Measurements from ENCODE around the gene HDAC8. TPM values are rescaled to one million over a fixed set of nuclear protein-coding genes. Genes with fewer than 3 reads are reported as not detected.

The HDAC8 gene
- total RNA-seq, 4 donors from 2014 or later: 9.0 to 18.1 (median 14.2) TPM

DNA sequence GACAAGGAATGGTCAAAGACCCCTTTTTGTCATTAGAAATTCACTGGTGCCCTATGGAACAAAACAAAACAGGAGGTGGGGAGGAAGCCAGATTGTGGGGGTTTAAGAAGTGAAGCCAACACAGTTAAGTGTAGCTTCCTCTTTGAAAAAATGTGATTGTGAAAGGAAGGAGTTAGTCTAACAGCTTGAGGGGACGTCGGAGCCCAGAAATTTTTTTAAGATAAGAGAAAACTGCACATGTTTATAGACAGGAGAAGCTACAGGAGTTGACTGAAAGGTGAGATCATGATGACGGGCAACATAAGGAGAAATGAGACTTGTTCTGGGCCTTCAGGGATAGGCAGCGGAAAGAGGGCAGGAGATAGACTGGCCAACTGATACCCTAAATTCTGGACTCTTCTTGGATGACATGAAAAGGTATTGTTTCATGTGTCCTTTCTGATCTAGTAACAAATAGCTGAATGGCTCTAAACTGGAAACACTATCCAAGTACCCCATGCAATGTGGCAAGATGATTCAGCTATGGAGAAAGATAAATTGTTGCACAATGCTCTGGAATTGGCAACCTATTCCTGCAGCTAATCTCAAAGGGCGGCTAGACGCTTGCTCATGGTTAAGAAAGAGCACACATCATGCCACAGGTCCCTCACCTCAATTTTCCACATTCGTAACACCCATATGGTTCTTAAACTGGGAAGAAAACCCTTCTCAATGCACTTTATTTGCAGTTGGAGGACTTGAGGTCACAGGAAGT is 3.7 kb upstream of the HDAC8 start:
- ATAC-seq: peak; percentile 75 to 86
- in situ Hi-C loops (cut with MboI; ENCODE audit: low sequenced_read_pairs in 4 of 4): no loop called here
- no peaks in the 10 kb centered on the region for H3K4me1 ChIP-seq
- intact Hi-C loops (cut with DNase I; ENCODE audit: low total_unique reads): loop anchor here (5.0 kb wide), 1 partner anchor 141 kb away; no protein-coding TSS in a partner anchor
- H3K36me3 ChIP-seq: peaks cover 0 to 10% of the 10 kb centered on the region in 2 donors
- no peak for TF ChIP-seq POLR2A (IDR thresholded peaks at IDR 0.05)
- TF ChIP-seq, protein P1, sequence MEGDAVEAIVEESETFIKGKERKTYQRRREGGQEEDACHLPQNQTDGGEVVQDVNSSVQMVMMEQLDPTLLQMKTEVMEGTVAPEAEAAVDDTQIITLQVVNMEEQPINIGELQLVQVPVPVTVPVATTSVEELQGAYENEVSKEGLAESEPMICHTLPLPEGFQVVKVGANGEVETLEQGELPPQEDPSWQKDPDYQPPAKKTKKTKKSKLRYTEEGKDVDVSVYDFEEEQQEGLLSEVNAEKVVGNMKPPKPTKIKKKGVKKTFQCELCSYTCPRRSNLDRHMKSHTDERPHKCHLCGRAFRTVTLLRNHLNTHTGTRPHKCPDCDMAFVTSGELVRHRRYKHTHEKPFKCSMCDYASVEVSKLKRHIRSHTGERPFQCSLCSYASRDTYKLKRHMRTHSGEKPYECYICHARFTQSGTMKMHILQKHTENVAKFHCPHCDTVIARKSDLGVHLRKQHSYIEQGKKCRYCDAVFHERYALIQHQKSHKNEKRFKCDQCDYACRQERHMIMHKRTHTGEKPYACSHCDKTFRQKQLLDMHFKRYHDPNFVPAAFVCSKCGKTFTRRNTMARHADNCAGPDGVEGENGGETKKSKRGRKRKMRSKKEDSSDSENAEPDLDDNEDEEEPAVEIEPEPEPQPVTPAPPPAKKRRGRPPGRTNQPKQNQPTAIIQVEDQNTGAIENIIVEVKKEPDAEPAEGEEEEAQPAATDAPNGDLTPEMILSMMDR (IDR thresholded peaks at IDR 0.05 in 4 of 5, conservative IDR thresholded peaks at IDR 0.05 in 1 of 5): no peak
- no peak overlapping the region for H3K4me3 ChIP-seq
- H3K9me3 ChIP-seq: no peaks in the 10 kb centered on the region
- peak; percentile 6 to 46 for DNase-seq
- no peaks in the 10 kb centered on the region for H3K27me3 ChIP-seq
- peak overlapping the region in 3 of 4 donors; percentile 45 to 81 (median 52) for H3K27ac ChIP-seq

- ATAC-seq: no peak
- intact Hi-C loops (cut with DNase I; ENCODE audit: low total_unique reads) (no loop called here), in situ Hi-C loops (cut with MboI; ENCODE audit: low sequenced_read_pairs in 4 of 4) (no loop called here)
- Histone ChIP-seq H3K9me3 (no peaks in the 10 kb centered on the region), H3K4me1 (no peaks in the 10 kb centered on the region), H3K27ac (peak overlapping the region; percentile 73 to 84 (median 79)), H3K36me3 (no peaks in the 10 kb centered on the region), H3K4me3 (peak overlapping the region; percentile 49 to 71 (median 66)), H3K27me3 (no peaks in the 10 kb centered on the region)
- TF ChIP-seq POLR2A (IDR thresholded peaks at IDR 0.05): no peak
- TF ChIP-seq, protein P1 (IDR thresholded peaks at IDR 0.05 in 4 of 5, conservative IDR thresholded peaks at IDR 0.05 in 1 of 5): no peak
- DNase-seq: no peak
Observed at GRCh38 chrX:72573158-72573511, 492 bp upstream of the HDAC8 start.

DNA sequence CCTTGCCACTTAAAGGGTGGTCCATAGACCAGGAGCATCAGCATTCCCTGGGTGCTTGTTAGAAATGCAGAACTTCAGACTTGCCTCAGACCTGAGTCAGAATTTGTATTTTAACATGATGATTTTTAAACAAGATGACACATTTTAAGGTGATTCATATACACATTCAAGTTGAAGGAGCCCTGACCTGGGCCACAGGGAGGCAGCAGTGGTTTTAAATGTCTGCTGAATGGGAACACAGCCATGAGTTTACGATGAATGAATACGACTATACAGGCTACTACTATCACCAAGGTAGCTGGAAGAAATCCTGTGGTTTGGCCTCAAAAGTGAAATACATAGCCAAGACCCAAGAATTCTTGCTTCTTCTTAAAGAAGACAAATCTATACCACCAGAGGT is 2.9 kb downstream of the HDAC8 start:
- H3K27ac ChIP-seq: peak overlapping the region in 1 of 4 donors; percentile 52
- no peaks in the 10 kb centered on the region for H3K27me3 ChIP-seq
- ATAC-seq (no peak), DNase-seq (no peak)
- in situ Hi-C loops (cut with MboI; ENCODE audit: low sequenced_read_pairs in 4 of 4): no loop called here
- peaks cover 0 to 25% of the 10 kb centered on the region in 2 donors for H3K36me3 ChIP-seq
- no peak overlapping the region for H3K4me3 ChIP-seq
- intact Hi-C loops (cut with DNase I; ENCODE audit: low total_unique reads): no loop called here
- H3K4me1 ChIP-seq: no peaks in the 10 kb centered on the region
- no peaks in the 10 kb centered on the region for H3K9me3 ChIP-seq
- no peak for TF ChIP-seq POLR2A (IDR thresholded peaks at IDR 0.05)
- TF ChIP-seq, protein P1 (IDR thresholded peaks at IDR 0.05 in 4 of 5, conservative IDR thresholded peaks at IDR 0.05 in 1 of 5): no peak

GRCh38 chrX:72568406-72569092 is 4.1 kb downstream of the HDAC8 start:
- Histone ChIP-seq H3K9me3 (no peaks in the 10 kb centered on the region), H3K36me3 (peaks cover 0 to 25% of the 10 kb centered on the region in 2 donors), H3K27ac (peak overlapping the region in 2 of 4 donors; percentile 3 to 52), H3K27me3 (no peaks in the 10 kb centered on the region), H3K4me1 (no peaks in the 10 kb centered on the region), H3K4me3 (no peak overlapping the region)
- TF ChIP-seq POLR2A (IDR thresholded peaks at IDR 0.05): no peak
- TF ChIP-seq, protein P1 (IDR thresholded peaks at IDR 0.05 in 4 of 5, conservative IDR thresholded peaks at IDR 0.05 in 1 of 5): no peak
- in situ Hi-C loops (cut with MboI; ENCODE audit: low sequenced_read_pairs in 4 of 4): no loop called here
- DNase-seq: peak in 1 of 2 donors; percentile 38
- intact Hi-C loops (cut with DNase I; ENCODE audit: low total_unique reads): no loop called here
- peak in 1 of 2 donors; percentile 31 for ATAC-seq

Measured in gastrocnemius medialis (tissue), 4 donors.